ENCODE results near the gene HDDC3. TPM values are rescaled to one million over a fixed set of nuclear protein-coding genes. Genes with fewer than 3 reads are reported as not detected.
"Not testable (repeated sequence)": the region's sequence is repeated elsewhere in the genome, so short reads cannot be mapped to it uniquely, and the experiment has no call there.

The HDDC3 gene
- total RNA-seq, 1 experiment from 2014 or later: 26.7 TPM

GRCh38 chr15:90929246-90930019 is 2.9 kb downstream of the HDDC3 start:
- intact Hi-C loops (cut with micrococcal nuclease; ENCODE audit: unreplicated experiment): loop anchor here (2.0 to 5.0 kb wide), 2 partner anchors 103 to 281 kb away; no protein-coding TSS in a partner anchor
- H3K4me3 Mint-ChIP-seq (ENCODE audit: low read depth, unreplicated experiment): peak overlapping the region; percentile 92
- TF ChIP-seq, protein P1, sequence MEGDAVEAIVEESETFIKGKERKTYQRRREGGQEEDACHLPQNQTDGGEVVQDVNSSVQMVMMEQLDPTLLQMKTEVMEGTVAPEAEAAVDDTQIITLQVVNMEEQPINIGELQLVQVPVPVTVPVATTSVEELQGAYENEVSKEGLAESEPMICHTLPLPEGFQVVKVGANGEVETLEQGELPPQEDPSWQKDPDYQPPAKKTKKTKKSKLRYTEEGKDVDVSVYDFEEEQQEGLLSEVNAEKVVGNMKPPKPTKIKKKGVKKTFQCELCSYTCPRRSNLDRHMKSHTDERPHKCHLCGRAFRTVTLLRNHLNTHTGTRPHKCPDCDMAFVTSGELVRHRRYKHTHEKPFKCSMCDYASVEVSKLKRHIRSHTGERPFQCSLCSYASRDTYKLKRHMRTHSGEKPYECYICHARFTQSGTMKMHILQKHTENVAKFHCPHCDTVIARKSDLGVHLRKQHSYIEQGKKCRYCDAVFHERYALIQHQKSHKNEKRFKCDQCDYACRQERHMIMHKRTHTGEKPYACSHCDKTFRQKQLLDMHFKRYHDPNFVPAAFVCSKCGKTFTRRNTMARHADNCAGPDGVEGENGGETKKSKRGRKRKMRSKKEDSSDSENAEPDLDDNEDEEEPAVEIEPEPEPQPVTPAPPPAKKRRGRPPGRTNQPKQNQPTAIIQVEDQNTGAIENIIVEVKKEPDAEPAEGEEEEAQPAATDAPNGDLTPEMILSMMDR (IDR thresholded peaks at IDR 0.05; ENCODE audit: unreplicated experiment): no peak
- H3K4me1 Mint-ChIP-seq (ENCODE audit: low read depth, unreplicated experiment): peaks cover 38% of the 10 kb centered on the region
- H3K36me3 Mint-ChIP-seq (ENCODE audit: insufficient read depth, unreplicated experiment): peaks cover 37% of the 10 kb centered on the region
- peak overlapping the region; percentile 96 for H3K27ac Mint-ChIP-seq (ENCODE audit: unreplicated experiment)
- H3K27me3 Mint-ChIP-seq (ENCODE audit: unreplicated experiment): no peaks in the 10 kb centered on the region
- CTCF ChIA-PET: interaction anchor here (1.9 kb wide), 1 partner anchor 103 kb away, joined by 4 read pairs; no protein-coding TSS in a partner anchor
- no peaks in the 10 kb centered on the region for H3K9me3 Mint-ChIP-seq (ENCODE audit: low read depth, unreplicated experiment)
- TSS peak; percentile 54 for BruUV-seq (replicated peaks)
- no peak for DNase-seq

- H3K27ac Mint-ChIP-seq (ENCODE audit: unreplicated experiment): peak overlapping the region; percentile 7
- H3K4me3 Mint-ChIP-seq (ENCODE audit: low read depth, unreplicated experiment); CTCF ChIA-PET; BruUV-seq (replicated peaks); DNase-seq; intact Hi-C loops (cut with micrococcal nuclease; ENCODE audit: unreplicated experiment); H3K9me3 Mint-ChIP-seq (ENCODE audit: low read depth, unreplicated experiment); H3K27me3 Mint-ChIP-seq (ENCODE audit: unreplicated experiment): not testable (repeated sequence)
- H3K4me1 Mint-ChIP-seq (ENCODE audit: low read depth, unreplicated experiment): peaks cover 26% of the 10 kb centered on the region
- H3K36me3 Mint-ChIP-seq (ENCODE audit: insufficient read depth, unreplicated experiment): peaks cover 31% of the 10 kb centered on the region
Observed at GRCh38 chr15:90928106-90928505, 4.2 kb downstream of the HDDC3 start.

- CTCF ChIA-PET: interaction anchor here (0.7 kb wide), 1 partner anchor 1614 kb away, joined by 4 read pairs; no protein-coding TSS in a partner anchor
- H3K4me1 Mint-ChIP-seq (ENCODE audit: low read depth, unreplicated experiment): peaks cover 16% of the 10 kb centered on the region
- BruUV-seq (replicated peaks); H3K9me3 Mint-ChIP-seq (ENCODE audit: low read depth, unreplicated experiment); DNase-seq; H3K4me3 Mint-ChIP-seq (ENCODE audit: low read depth, unreplicated experiment); intact Hi-C loops (cut with micrococcal nuclease; ENCODE audit: unreplicated experiment); H3K27me3 Mint-ChIP-seq (ENCODE audit: unreplicated experiment); H3K27ac Mint-ChIP-seq (ENCODE audit: unreplicated experiment): not testable (repeated sequence)
- peaks cover 24% of the 10 kb centered on the region for H3K36me3 Mint-ChIP-seq (ENCODE audit: insufficient read depth, unreplicated experiment)
Observed at GRCh38 chr15:90926766-90927165, 5.6 kb downstream of the HDDC3 start.

GRCh38 chr15:90924375-90924774 is 8.0 kb downstream of the HDDC3 start:
- CTCF ChIA-PET: interaction anchor here (0.6 kb wide), 1 partner anchor 1984 kb away, joined by 3 read pairs; no protein-coding TSS in a partner anchor
- peaks cover under 1% of the 10 kb centered on the region for H3K36me3 Mint-ChIP-seq (ENCODE audit: insufficient read depth, unreplicated experiment)
- TF ChIP-seq, protein P1 (IDR thresholded peaks at IDR 0.05; ENCODE audit: unreplicated experiment): no peak
- no peaks in the 10 kb centered on the region for H3K9me3 Mint-ChIP-seq (ENCODE audit: low read depth, unreplicated experiment)
- H3K27ac Mint-ChIP-seq (ENCODE audit: unreplicated experiment): no peak overlapping the region
- intact Hi-C loops (cut with micrococcal nuclease; ENCODE audit: unreplicated experiment): no loop called here
- DNase-seq: no peak
- no TSS peak for BruUV-seq (replicated peaks)
- H3K4me1 Mint-ChIP-seq (ENCODE audit: low read depth, unreplicated experiment): no peaks in the 10 kb centered on the region
- no peak overlapping the region for H3K4me3 Mint-ChIP-seq (ENCODE audit: low read depth, unreplicated experiment)
- no peaks in the 10 kb centered on the region for H3K27me3 Mint-ChIP-seq (ENCODE audit: unreplicated experiment)

DNA sequence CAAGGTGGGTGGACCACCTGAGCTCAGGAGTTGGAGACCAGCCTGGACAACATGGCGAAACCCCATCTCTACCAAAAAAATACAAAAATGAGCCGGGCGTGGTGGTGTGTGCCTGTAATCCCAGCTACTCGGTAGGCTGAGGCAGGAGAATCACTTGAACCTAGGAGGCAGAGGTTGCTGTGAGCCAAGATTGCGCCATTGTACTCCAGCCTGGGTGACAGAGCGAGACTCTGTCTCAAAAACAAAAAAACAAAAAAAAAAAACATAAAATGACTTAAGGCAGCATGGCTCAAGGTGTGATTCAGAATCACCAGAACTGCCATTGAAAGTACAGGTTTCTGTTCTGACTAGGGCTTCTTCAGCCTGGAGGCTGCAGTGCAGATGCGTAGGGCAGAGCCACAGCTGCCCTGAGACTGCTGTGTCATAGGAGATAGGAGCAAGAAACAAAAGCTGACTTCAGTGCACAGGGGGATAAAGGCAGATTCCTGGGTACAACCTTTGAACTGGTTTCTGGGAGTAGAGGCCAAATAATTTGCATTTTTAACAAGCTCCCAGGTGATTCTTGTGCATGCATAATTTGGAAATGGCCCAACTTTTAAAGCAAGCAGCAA is 9.5 kb downstream of the HDDC3 start:
- H3K9me3 Mint-ChIP-seq (ENCODE audit: low read depth, unreplicated experiment); intact Hi-C loops (cut with micrococcal nuclease; ENCODE audit: unreplicated experiment); BruUV-seq (replicated peaks); H3K27ac Mint-ChIP-seq (ENCODE audit: unreplicated experiment); H3K27me3 Mint-ChIP-seq (ENCODE audit: unreplicated experiment); H3K4me3 Mint-ChIP-seq (ENCODE audit: low read depth, unreplicated experiment); H3K36me3 Mint-ChIP-seq (ENCODE audit: insufficient read depth, unreplicated experiment); DNase-seq; H3K4me1 Mint-ChIP-seq (ENCODE audit: low read depth, unreplicated experiment): not testable (repeated sequence)
- CTCF ChIA-PET: interaction anchor here (0.7 kb wide), 1 partner anchor 27 kb away, joined by 3 read pairs; no protein-coding TSS in a partner anchor

Measured in Calu3 (cell line).